ENCODE measurements around the gene GDI1.

The GDI1 gene

DNA sequence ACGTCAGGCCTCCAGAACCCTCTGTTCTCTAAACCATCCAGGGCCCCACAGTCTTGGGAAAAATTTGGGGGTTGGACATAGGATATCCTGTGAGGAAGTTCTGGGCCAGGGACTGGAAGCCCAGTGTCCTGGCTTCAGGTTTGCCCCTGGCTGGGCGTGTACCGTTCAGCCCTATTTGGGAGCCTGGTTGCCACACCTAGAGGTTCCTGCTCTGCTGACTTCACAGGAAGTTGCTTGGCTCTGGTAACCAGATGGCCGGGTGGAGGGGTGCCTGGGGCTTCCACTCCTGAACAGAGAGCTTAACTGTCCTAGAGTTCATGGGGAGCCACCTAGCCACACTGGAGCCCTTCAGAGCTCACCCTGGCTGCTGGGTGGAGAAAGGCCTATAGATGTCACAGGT, 24.5 kb upstream of the GDI1 start:
- Histone ChIP-seq H3K4me1 (ENCODE audit: control insufficient read depth, insufficient read depth, low read length) (no peaks in the 10 kb centered on the region; the same call in 1 of the 2 replicates), H3K27ac (ENCODE audit: extremely low read depth, low read depth, low read length) (no peak overlapping the region), H3K4me3 (ENCODE audit: low read depth, low read length) (no peak overlapping the region), H3K9me3 (ENCODE audit: control insufficient read depth, insufficient read depth, low read depth, low read length) (no peaks in the 10 kb centered on the region), H3K36me3 (ENCODE audit: control insufficient read depth in 2 of 2, insufficient read depth in 1 of 2, low read length in 2 of 2) (peaks cover 5 to 16% of the 10 kb centered on the region in 2 experiments; a peak in 2 of 3 replicates)
- POLR2A ChIA-PET = interaction anchor here (0.6 to 4.0 kb wide), 10 partner anchors 9 to 135 kb away, joined by 3 to 57 read pairs (median 8); partner anchors contain the start of genes ATP6AP1, FAM50A, IKBKG and RPL10
- TF ChIP-seq REST (tag by site-specific recombination; IDR thresholded peaks at IDR 0.05) (no peak), ZFHX2 (tag by site-specific recombination; conservative IDR thresholded peaks at IDR 0.05) (no peak), KLF8 (tag by site-specific recombination; IDR thresholded peaks at IDR 0.05) (no peak), ZNF335 (tag by site-specific recombination; conservative IDR thresholded peaks at IDR 0.05) (no peak), TCF7L2 (IDR thresholded peaks at IDR 0.05; ENCODE audit: borderline replicate concordance, low read depth, low read length) (no peak), ZNF585B (tag by site-specific recombination; IDR thresholded peaks at IDR 0.05) (no peak), ZNF114 (tag by site-specific recombination; IDR thresholded peaks at IDR 0.05) (no peak), ZNF266 (tag by site-specific recombination; IDR thresholded peaks at IDR 0.05; ENCODE audit: low read depth) (no peak), KLF10 (tag by site-specific recombination; IDR thresholded peaks at IDR 0.05) (no peak), MYNN (tag by site-specific recombination; IDR thresholded peaks at IDR 0.05; ENCODE audit: borderline replicate concordance) (no peak), ZNF837 (tag by site-specific recombination; IDR thresholded peaks at IDR 0.05) (no peak), ZNF169 (tag by site-specific recombination; IDR thresholded peaks at IDR 0.05) (no peak), ZFP37 (tag by site-specific recombination; IDR thresholded peaks at IDR 0.05) (no peak), REPIN1 (tag by site-specific recombination; IDR thresholded peaks at IDR 0.05; ENCODE audit: low read depth) (no peak), ZSCAN23 (tag by site-specific recombination; IDR thresholded peaks at IDR 0.05) (no peak), ZFP3 (tag by site-specific recombination; IDR thresholded peaks at IDR 0.05; ENCODE audit: low read depth) (no peak)
- TF ChIP-seq, protein P1, sequence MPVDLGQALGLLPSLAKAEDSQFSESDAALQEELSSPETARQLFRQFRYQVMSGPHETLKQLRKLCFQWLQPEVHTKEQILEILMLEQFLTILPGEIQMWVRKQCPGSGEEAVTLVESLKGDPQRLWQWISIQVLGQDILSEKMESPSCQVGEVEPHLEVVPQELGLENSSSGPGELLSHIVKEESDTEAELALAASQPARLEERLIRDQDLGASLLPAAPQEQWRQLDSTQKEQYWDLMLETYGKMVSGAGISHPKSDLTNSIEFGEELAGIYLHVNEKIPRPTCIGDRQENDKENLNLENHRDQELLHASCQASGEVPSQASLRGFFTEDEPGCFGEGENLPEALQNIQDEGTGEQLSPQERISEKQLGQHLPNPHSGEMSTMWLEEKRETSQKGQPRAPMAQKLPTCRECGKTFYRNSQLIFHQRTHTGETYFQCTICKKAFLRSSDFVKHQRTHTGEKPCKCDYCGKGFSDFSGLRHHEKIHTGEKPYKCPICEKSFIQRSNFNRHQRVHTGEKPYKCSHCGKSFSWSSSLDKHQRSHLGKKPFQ (tag by site-specific recombination; IDR thresholded peaks at IDR 0.05) = no peak
- TF ChIP-seq, protein P2, sequence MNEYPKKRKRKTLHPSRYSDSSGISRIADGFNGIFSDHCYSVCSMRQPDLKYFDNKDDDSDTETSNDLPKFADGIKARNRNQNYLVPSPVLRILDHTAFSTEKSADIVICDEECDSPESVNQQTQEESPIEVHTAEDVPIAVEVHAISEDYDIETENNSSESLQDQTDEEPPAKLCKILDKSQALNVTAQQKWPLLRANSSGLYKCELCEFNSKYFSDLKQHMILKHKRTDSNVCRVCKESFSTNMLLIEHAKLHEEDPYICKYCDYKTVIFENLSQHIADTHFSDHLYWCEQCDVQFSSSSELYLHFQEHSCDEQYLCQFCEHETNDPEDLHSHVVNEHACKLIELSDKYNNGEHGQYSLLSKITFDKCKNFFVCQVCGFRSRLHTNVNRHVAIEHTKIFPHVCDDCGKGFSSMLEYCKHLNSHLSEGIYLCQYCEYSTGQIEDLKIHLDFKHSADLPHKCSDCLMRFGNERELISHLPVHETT (tag by site-specific recombination; IDR thresholded peaks at IDR 0.05) = no peak
- CTCF ChIA-PET = interaction anchor here (1.0 kb wide), 2 partner anchors 13 to 39 kb away, joined by 4 to 5 read pairs; partner anchors contain the start of gene RPL10

GRCh38 chrX:154413142-154413541, 23.8 kb upstream of the GDI1 start:
- H3K4me3 ChIP-seq (ENCODE audit: low read depth, low read length) = no peak overlapping the region
- ChIA-PET POLR2A (no interaction called here), CTCF (interaction anchor here (0.7 kb wide), 1 partner anchor 14 kb away, joined by 3 read pairs; no protein-coding TSS in a partner anchor)
- no peaks in the 10 kb centered on the region; the same call in 1 of the 2 replicates for H3K4me1 ChIP-seq (ENCODE audit: control insufficient read depth, insufficient read depth, low read length)
- TF ChIP-seq ZNF501 (tag by site-specific recombination; IDR thresholded peaks at IDR 0.05) = no peak
- TF ChIP-seq ZNF148 (tag by site-specific recombination; IDR thresholded peaks at IDR 0.05; ENCODE audit: borderline replicate concordance) = no peak
- TF ChIP-seq GLIS2 (tag by site-specific recombination; IDR thresholded peaks at IDR 0.05) = peak; percentile 9; the same call in 1 of the 2 replicates
- no peak for TF ChIP-seq PRDM4 (tag by site-specific recombination; IDR thresholded peaks at IDR 0.05)
- TF ChIP-seq ZEB2 (tag by site-specific recombination; IDR thresholded peaks at IDR 0.05) = no peak
- H3K9me3 ChIP-seq (ENCODE audit: control insufficient read depth, insufficient read depth, low read depth, low read length) = no peaks in the 10 kb centered on the region
- peaks cover 5 to 16% of the 10 kb centered on the region in 2 experiments; a peak in 2 of 3 replicates for H3K36me3 ChIP-seq (ENCODE audit: control insufficient read depth in 2 of 2, insufficient read depth in 1 of 2, low read length in 2 of 2)
- H3K27ac ChIP-seq (ENCODE audit: extremely low read depth, low read depth, low read length) = no peak overlapping the region

Measured in HEK293 (cell line).